Stomach (tissue), 9 donors: Measurements from ENCODE around the gene CCDC68. TPM values are rescaled to one million over a fixed set of nuclear protein-coding genes. Genes with fewer than 3 reads are reported as not detected.
A peak's percentile ranks its signal among the peaks of the same experiment; 100 is the strongest.

Experiments
- DNase-seq, 2 donors: peaks; one replicate each; pipeline versions ENCODE4 v3.0.0 to v3.0.0-alpha.2; 2013 to 2019
- H3K27ac ChIP-seq, 5 donors: fragments of 200-600 bp in 4 of 5; sonication (generic) in 4 of 5; one replicate each; pipeline ENCODE4 v1.5.1; 2013 to 2019; ENCODE audit warnings: mild to moderate bottlenecking in 1 of 5, moderate library complexity in 1 of 5
- H3K27me3 ChIP-seq, 3 donors: fragments of 200-600 bp; sonication (generic); one replicate each; pipeline ENCODE4 v1.5.1; 2017 to 2019; ENCODE audit warnings: mixed run types in 1 of 3
- H3K36me3 ChIP-seq, 4 donors: fragments of 200-600 bp; sonication (generic); 1 replicate in 3 of 4; 2 replicates in 1 of 4; pipeline ENCODE4 v1.5.1; 2016 to 2019
- H3K4me1 ChIP-seq, 4 donors: fragments of 200-600 bp; sonication (generic); one replicate each; pipeline ENCODE4 v1.5.1; 2016 to 2019
- H3K4me3 ChIP-seq, 4 donors: fragments of 200-600 bp; sonication (generic) in 3 of 4; one replicate each; pipeline ENCODE4 v1.5.1; 2016 to 2019; ENCODE audit warnings: mild to moderate bottlenecking in 1 of 4
- H3K9me3 ChIP-seq, 4 donors: fragments of 200-600 bp; sonication (generic); one replicate each; pipeline ENCODE4 v1.5.1; 2016 to 2019
- EP300 ChIP-seq: sonication (generic); formaldehyde crosslinking; IDR thresholded peaks from one replicate; pipeline ENCODE4 v1.6.1; 2017; ENCODE audit warnings: antibody characterized with exemption
- POLR2A ChIP-seq, 4 donors: fragments of 450-650 bp; IDR thresholded peaks; one replicate each; pipeline ENCODE4 v1.6.1; 2016; ENCODE audit warnings: antibody characterized with exemption in 4 of 4, control low read depth in 2 of 4, mild to moderate bottlenecking in 1 of 4, moderate library complexity in 1 of 4
- POLR2AphosphoS5 ChIP-seq, 3 donors: sonication (generic); formaldehyde crosslinking; IDR thresholded peaks; one replicate each; pipeline ENCODE4 v1.6.1; 2016; ENCODE audit warnings: antibody characterized with exemption in 3 of 3
- WGBS, 5 donors: extraction: QIAGEN DNeasy Blood & Tissue Kit in 3 of 5; methylation state at CpG; one replicate each; pipeline versions ENCODE4 v1.1.5 to v1.1.7; 2013 to 2018; 5-methylcytosine and 5-hydroxymethylcytosine counted together
- intact Hi-C: fragments of 100-400 bp; cut with DNase I; formaldehyde crosslinking; loops from one replicate; pipeline ENCODE4 v1.15.1; 2023; ENCODE audit warnings: low total_unique reads
- polyA plus RNA-seq, 3 donors: library from polyadenylated mRNA; stranded (reverse); fragments of 200-250 nt; gene quantifications; one replicate each; pipeline ENCODE4 v1.2.3, GENCODE V29; 2013
- total RNA-seq, 5 donors: library from RNA; depleted of rRNA; stranded (reverse); fragments of >200 nt; gene quantifications; one replicate each; pipeline versions ENCODE4 v1.1.0 to v1.2.3, GENCODE V29; 2014 to 2016
- TF ChIP-seq, protein P1 (sequence below), 7 experiments: fragments of 450-650 bp in 4 of 7; fragments of 200-600 bp in 3 of 7; sonication (generic) in 3 of 7; IDR thresholded peaks; one replicate each; pipeline ENCODE4 v1.5.1; 2016 to 2019; ENCODE audit warnings: antibody characterized with exemption in 7 of 7, control low read depth in 2 of 7, mild to moderate bottlenecking in 1 of 7
- donor health status: healthy with polysubstance abuse.
- donor health status: Bipolar disorder and iron deficiency.
- donor health status: healthy.

Gene CCDC68
- total and polyA plus RNA-seq, 8 donors = 2.8 to 154 (median 22.0) TPM

DNA sequence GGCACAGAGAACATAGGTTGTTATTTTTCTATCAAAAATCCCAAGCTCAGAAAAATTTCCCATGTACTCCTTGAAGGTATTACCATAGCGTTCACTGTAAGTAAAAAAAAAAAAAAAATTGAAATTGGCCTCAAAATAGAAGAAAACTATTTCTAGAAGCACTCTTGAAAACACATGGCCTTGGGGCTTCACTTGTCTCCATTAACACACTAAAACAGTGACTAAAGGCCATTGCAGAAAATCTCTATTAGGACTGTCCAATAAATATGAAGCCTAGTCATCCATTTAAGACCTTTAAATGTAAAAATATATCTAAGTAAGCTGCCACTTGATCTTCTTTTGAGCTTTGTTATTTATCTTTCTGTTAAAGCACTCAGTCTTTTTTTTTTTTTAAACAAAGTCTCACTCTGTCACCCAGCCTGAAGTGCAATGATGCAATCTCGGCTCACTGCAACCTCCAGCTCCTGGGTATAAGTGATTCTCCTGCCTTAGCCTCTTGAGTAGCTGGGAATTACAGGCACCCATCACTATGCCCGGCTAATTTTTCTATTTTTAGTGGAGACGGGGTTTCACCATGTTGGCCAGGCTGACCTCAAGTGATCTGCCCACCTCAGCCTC, 35.8 kb downstream of the CCDC68 start:
- 66 to 92% (median 84%) methylated on average over 4 of the region's 4 CpGs for WGBS, 5 donors
- Histone ChIP-seq H3K9me3 (no peaks in the 10 kb centered on the region), H3K27ac (no peak overlapping the region), H3K4me1 (no peaks in the 10 kb centered on the region), H3K27me3 (no peaks in the 10 kb centered on the region), H3K36me3 (peaks cover 0 to 61% (median 22%) of the 10 kb centered on the region in 4 donors), H3K4me3 (no peak overlapping the region)
- intact Hi-C loops = no loop called here
- DNase-seq = no peak
- TF ChIP-seq, protein P1, sequence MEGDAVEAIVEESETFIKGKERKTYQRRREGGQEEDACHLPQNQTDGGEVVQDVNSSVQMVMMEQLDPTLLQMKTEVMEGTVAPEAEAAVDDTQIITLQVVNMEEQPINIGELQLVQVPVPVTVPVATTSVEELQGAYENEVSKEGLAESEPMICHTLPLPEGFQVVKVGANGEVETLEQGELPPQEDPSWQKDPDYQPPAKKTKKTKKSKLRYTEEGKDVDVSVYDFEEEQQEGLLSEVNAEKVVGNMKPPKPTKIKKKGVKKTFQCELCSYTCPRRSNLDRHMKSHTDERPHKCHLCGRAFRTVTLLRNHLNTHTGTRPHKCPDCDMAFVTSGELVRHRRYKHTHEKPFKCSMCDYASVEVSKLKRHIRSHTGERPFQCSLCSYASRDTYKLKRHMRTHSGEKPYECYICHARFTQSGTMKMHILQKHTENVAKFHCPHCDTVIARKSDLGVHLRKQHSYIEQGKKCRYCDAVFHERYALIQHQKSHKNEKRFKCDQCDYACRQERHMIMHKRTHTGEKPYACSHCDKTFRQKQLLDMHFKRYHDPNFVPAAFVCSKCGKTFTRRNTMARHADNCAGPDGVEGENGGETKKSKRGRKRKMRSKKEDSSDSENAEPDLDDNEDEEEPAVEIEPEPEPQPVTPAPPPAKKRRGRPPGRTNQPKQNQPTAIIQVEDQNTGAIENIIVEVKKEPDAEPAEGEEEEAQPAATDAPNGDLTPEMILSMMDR (IDR thresholded peaks at IDR 0.05) = no peak
- no peak for TF ChIP-seq EP300
- TF ChIP-seq POLR2AphosphoS5 (IDR thresholded peaks at IDR 0.05) = no peak
- no peak for TF ChIP-seq POLR2A (IDR thresholded peaks at IDR 0.05)

DNA sequence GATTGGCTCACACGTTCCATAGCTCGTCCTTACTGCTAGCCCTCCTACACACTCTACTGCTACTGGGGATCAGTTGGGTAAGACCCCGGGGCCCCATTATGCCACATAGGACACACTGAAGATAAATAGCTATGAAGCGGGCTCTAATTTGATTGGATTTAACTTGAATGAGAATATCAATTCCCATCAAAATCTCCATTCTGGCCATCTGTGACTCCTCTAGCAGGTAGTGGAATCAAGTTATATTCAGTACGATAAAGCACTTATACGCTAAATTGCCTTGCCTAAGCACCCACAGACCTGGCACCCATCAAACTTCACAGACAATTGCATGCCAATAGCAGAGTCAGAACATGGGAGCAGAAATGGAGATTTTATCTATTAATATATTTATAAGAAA, 39.8 kb downstream of the CCDC68 start:
- 83 to 96% (median 96%) methylated on average over 6 of the region's 6 CpGs for WGBS, 5 donors
- Histone ChIP-seq H3K27me3 (no peaks in the 10 kb centered on the region), H3K36me3 (peaks cover 0 to 57% (median 18%) of the 10 kb centered on the region in 4 donors), H3K4me3 (no peak overlapping the region), H3K9me3 (no peaks in the 10 kb centered on the region), H3K27ac (no peak overlapping the region), H3K4me1 (no peaks in the 10 kb centered on the region)
- intact Hi-C loops = no loop called here
- no peak for TF ChIP-seq EP300
- no peak for TF ChIP-seq POLR2AphosphoS5 (IDR thresholded peaks at IDR 0.05)
- TF ChIP-seq POLR2A (IDR thresholded peaks at IDR 0.05) = no peak
- TF ChIP-seq, protein P1 (IDR thresholded peaks at IDR 0.05) = no peak
- no peak for DNase-seq

DNA sequence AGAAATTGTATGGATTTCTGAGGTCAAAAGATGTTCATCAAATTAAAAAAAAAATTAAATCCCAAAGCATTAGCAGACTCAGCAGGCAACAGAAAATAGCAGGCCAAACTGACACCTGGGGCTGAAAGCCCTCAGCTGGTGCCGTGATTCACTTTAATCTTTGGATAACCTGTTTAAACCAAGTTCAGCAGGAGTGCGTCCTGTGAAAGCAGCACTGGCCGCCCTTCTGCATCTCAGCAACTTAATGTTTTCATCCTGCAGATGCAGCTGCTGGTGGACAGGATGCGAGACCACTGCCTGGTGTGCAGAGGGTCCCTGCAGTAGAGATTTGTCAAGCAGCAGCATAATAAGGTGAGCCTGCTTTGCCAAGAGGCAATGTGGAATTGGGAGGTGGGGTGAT, 41.2 kb downstream of the CCDC68 start:
- H3K9me3 ChIP-seq = no peaks in the 10 kb centered on the region
- no peak overlapping the region for H3K27ac ChIP-seq
- intact Hi-C loops = no loop called here
- peaks cover 0 to 65% (median 23%) of the 10 kb centered on the region in 4 donors for H3K36me3 ChIP-seq
- no peaks in the 10 kb centered on the region for H3K4me1 ChIP-seq
- TF ChIP-seq EP300 = no peak
- TF ChIP-seq POLR2A (IDR thresholded peaks at IDR 0.05) = no peak
- TF ChIP-seq, protein P1 (IDR thresholded peaks at IDR 0.05) = no peak
- no peak for TF ChIP-seq POLR2AphosphoS5 (IDR thresholded peaks at IDR 0.05)
- H3K27me3 ChIP-seq = no peaks in the 10 kb centered on the region
- DNase-seq = peak in 1 of 2 donors; percentile 14
- no peak overlapping the region for H3K4me3 ChIP-seq
- WGBS, 5 donors = 86 to 93% (median 88%) methylated on average over 4 of the region's 4 CpGs

DNA sequence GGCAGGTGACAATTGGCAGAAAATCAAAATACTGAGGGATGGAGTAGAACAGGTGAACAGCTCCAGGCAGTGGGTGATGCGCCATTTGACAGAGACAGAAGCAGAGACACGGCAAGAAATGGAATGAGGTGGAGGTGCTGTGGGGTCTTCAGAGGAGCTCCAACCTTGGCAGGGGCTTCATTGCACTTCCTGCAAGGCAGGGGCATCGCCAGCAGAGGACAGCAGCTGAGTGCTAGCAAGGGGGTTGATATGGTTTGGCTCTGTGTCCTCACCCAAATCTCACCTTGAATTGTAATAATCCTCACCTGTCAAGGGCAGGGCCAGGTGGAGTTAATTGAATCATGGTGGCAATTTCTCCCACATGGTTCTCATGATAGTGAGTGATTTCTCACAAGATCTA, 42.8 kb downstream of the CCDC68 start:
- peaks cover 0 to 57% (median 21%) of the 10 kb centered on the region in 4 donors for H3K36me3 ChIP-seq
- no peak overlapping the region for H3K4me3 ChIP-seq
- DNase-seq = no peak
- TF ChIP-seq POLR2AphosphoS5 (IDR thresholded peaks at IDR 0.05) (no peak), EP300 (no peak), POLR2A (IDR thresholded peaks at IDR 0.05) (no peak)
- TF ChIP-seq, protein P1 (IDR thresholded peaks at IDR 0.05) = no peak
- WGBS, 5 donors = 87 to 97% (median 92%) methylated on average over 3 of the region's 3 CpGs
- no peaks in the 10 kb centered on the region for H3K27me3 ChIP-seq
- no peaks in the 10 kb centered on the region for H3K4me1 ChIP-seq
- intact Hi-C loops = no loop called here
- no peak overlapping the region for H3K27ac ChIP-seq
- no peaks in the 10 kb centered on the region for H3K9me3 ChIP-seq
